G401.6 (cell line): ENCODE results near the gene CPHXL2.

Experiments used
- FAIRE-seq: peaks from 2 replicates; lab custom pipeline; 2012; peaks lifted over from hg19 to GRCh38; lab: Jason Lieb, UNC

CPHXL2 gene

GRCh38 chr16:75640598-75640997, 36.2 kb downstream of the CPHXL2 start:
- no peak for FAIRE-seq

- no peak for FAIRE-seq
These were observed 41.8 kb downstream of the CPHXL2 start for GRCh38 chr16:75635036-75635435.

GRCh38 chr16:75632857-75633256, 44.0 kb downstream of the CPHXL2 start:
- no peak for FAIRE-seq

GRCh38 chr16:75630052-75630451, 46.8 kb downstream of the CPHXL2 start:
- FAIRE-seq, result no peak

GRCh38 chr16:75629132-75629531, 47.7 kb downstream of the CPHXL2 start:
- FAIRE-seq, result no peak

GRCh38 chr16:75628351-75628750, 48.5 kb downstream of the CPHXL2 start:
- FAIRE-seq, result no peak

GRCh38 chr16:75627851-75628250, 49.0 kb downstream of the CPHXL2 start:
- no peak for FAIRE-seq

- no peak for FAIRE-seq
These were observed 50.0 kb downstream of the CPHXL2 start for GRCh38 chr16:75626806-75627205.

GRCh38 chr16:75624921-75625334, 51.9 kb downstream of the CPHXL2 start:
- no peak for FAIRE-seq

- peak; percentile 95 for FAIRE-seq
These were observed 53.8 kb downstream of the CPHXL2 start, which contains the start of gene ADAT1 for GRCh38 chr16:75622761-75623605. Gene ADAT1, minus strand, starts transcription at chr16:75623281. Its CDS starts 2,482 bp downstream, at chr16:75620799.

- FAIRE-seq, result no peak
These were observed 55.7 kb downstream of the CPHXL2 start for GRCh38 chr16:75621170-75621477.

GRCh38 chr16:75620326-75621169, 56.3 kb downstream of the CPHXL2 start:
- no peak for FAIRE-seq

GRCh38 chr16:75618780-75619179, 58.0 kb downstream of the CPHXL2 start:
- no peak for FAIRE-seq

GRCh38 chr16:75617121-75617520, 59.7 kb downstream of the CPHXL2 start:
- FAIRE-seq, result no peak

- no peak for FAIRE-seq
These were observed 60.2 kb downstream of the CPHXL2 start for GRCh38 chr16:75616521-75617010.

GRCh38 chr16:75615619-75616018, 61.2 kb downstream of the CPHXL2 start:
- no peak for FAIRE-seq

- FAIRE-seq, result no peak
These were observed 62.5 kb downstream of the CPHXL2 start for GRCh38 chr16:75614066-75614897.
